Measurements from ENCODE around the gene SLC6A2. TPM values are rescaled to one million over a fixed set of nuclear protein-coding genes. Genes with fewer than 3 reads are reported as not detected.

SLC6A2 gene
- total RNA-seq, 1 donor from 2014 or later, result not detected

DNA sequence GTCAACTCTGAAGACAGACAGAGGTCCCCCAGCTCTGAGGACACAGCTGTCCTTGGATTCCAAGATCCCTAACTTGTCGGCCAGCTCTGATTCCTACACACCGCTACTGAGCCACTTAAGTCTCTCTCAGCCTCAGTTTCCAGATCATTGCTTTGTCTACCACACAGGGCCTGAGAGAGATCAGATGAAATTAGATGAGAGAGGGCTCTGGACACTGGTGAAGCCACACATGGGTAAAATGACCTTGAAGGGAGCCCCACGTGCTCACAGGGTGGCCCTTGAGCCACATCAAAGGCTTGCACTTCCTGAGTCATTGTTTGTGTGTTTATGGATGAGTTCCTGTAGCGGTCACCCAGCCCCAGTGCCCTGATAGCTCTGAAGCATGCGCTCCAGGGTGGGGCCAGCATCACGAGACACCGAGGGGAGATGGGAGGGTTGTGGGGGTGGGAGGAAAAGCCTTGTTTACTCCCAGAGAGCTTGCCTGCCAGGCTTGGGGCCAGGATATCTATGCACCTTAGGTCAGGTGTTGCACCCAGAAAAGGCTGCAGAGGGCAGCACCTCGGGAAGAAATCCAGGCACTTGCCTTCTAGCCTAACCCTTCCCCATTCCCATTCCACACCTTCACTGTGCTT lies 32.7 kb upstream of the SLC6A2 start:
- Histone ChIP-seq H3K9me3 (no peaks in the 10 kb centered on the region), H3K27me3 (no peaks in the 10 kb centered on the region), H3K27ac (no peak overlapping the region), H3K36me3 (no peaks in the 10 kb centered on the region), H3K4me3 (no peak overlapping the region), H3K4me1 (no peaks in the 10 kb centered on the region)
- TF ChIP-seq, protein P1, sequence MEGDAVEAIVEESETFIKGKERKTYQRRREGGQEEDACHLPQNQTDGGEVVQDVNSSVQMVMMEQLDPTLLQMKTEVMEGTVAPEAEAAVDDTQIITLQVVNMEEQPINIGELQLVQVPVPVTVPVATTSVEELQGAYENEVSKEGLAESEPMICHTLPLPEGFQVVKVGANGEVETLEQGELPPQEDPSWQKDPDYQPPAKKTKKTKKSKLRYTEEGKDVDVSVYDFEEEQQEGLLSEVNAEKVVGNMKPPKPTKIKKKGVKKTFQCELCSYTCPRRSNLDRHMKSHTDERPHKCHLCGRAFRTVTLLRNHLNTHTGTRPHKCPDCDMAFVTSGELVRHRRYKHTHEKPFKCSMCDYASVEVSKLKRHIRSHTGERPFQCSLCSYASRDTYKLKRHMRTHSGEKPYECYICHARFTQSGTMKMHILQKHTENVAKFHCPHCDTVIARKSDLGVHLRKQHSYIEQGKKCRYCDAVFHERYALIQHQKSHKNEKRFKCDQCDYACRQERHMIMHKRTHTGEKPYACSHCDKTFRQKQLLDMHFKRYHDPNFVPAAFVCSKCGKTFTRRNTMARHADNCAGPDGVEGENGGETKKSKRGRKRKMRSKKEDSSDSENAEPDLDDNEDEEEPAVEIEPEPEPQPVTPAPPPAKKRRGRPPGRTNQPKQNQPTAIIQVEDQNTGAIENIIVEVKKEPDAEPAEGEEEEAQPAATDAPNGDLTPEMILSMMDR (IDR thresholded peaks at IDR 0.05), result peak; percentile 9
- ATAC-seq, result peak; percentile 57
- intact Hi-C loops (cut with DNase I), result no loop called here
- no peak for DNase-seq

DNA sequence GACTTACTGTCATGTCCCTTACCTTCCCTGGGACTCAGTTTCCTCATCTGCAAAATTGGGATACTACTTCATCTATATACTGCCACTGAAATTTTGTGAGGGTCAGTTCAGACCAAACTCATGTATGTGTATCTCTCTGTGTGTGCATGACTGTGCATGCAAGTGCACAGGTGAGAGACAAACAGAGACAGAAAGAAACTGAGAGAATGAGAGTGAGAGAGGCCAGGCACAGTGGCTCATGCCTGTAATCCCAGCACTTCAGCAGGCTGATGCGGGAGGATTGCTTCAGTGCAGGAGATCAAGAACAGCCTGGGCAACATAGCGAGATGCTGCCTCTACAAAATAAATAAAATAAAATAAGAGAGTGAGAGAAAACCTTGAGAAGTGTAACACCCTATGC lies 32.1 kb upstream of the SLC6A2 start:
- no peaks in the 10 kb centered on the region for H3K9me3 ChIP-seq
- no peak overlapping the region for H3K4me3 ChIP-seq
- ATAC-seq (no peak), DNase-seq (no peak)
- no peak overlapping the region for H3K27ac ChIP-seq
- no peaks in the 10 kb centered on the region for H3K36me3 ChIP-seq
- no peaks in the 10 kb centered on the region for H3K27me3 ChIP-seq
- TF ChIP-seq, protein P1 (IDR thresholded peaks at IDR 0.05), result no peak
- intact Hi-C loops (cut with DNase I), result no loop called here
- H3K4me1 ChIP-seq, result no peaks in the 10 kb centered on the region

DNA sequence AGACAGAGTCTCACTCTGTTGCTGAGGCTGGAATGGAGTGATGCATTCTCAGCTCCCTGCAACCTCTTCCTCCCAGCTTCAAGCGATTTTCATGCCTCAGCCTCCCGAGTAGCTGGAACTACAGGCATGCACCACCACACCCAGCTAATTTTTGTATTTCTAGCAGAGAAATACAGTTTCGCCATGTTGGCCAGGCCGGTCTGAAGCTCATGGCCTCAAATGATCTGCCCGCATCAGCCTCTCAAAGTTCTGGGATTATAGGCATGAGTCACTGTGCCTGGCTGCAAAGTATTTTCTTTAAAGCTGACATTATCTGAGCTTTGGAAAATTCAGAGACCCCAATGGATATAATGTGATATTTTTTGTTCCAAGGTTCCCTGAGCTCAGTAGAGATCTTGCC lies 31.1 kb upstream of the SLC6A2 start:
- H3K4me3 ChIP-seq, result no peak overlapping the region
- DNase-seq (no peak), ATAC-seq (no peak)
- TF ChIP-seq, protein P1 (IDR thresholded peaks at IDR 0.05), result no peak
- intact Hi-C loops (cut with DNase I), result no loop called here
- H3K27ac ChIP-seq, result no peak overlapping the region
- no peaks in the 10 kb centered on the region for H3K36me3 ChIP-seq
- no peaks in the 10 kb centered on the region for H3K9me3 ChIP-seq
- H3K27me3 ChIP-seq, result no peaks in the 10 kb centered on the region
- no peaks in the 10 kb centered on the region for H3K4me1 ChIP-seq

DNA sequence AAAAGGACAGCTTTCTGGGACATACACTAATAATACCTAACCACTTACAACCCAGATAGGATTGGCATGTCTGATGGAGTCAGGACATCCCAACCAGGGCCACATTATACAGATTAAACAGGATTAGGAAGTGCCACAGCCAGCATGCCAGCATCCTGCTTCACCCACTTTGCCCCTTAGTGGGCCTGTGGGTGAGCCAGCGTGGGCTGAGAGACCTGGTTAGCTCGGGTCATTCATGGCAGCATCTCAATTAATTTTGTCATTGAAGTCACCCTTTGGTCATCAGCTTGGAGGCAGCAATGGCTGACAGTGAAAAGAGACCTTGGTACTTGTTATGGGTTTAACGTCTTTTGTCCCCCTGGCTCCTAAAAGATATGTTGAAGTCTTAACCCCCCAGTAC lies 29.9 kb upstream of the SLC6A2 start:
- TF ChIP-seq, protein P1 (IDR thresholded peaks at IDR 0.05), result no peak
- H3K27me3 ChIP-seq, result no peaks in the 10 kb centered on the region
- H3K4me3 ChIP-seq, result no peak overlapping the region
- ATAC-seq (no peak), DNase-seq (no peak)
- H3K4me1 ChIP-seq, result no peaks in the 10 kb centered on the region
- intact Hi-C loops (cut with DNase I), result no loop called here
- H3K27ac ChIP-seq, result no peak overlapping the region
- no peaks in the 10 kb centered on the region for H3K36me3 ChIP-seq
- H3K9me3 ChIP-seq, result no peaks in the 10 kb centered on the region

DNA sequence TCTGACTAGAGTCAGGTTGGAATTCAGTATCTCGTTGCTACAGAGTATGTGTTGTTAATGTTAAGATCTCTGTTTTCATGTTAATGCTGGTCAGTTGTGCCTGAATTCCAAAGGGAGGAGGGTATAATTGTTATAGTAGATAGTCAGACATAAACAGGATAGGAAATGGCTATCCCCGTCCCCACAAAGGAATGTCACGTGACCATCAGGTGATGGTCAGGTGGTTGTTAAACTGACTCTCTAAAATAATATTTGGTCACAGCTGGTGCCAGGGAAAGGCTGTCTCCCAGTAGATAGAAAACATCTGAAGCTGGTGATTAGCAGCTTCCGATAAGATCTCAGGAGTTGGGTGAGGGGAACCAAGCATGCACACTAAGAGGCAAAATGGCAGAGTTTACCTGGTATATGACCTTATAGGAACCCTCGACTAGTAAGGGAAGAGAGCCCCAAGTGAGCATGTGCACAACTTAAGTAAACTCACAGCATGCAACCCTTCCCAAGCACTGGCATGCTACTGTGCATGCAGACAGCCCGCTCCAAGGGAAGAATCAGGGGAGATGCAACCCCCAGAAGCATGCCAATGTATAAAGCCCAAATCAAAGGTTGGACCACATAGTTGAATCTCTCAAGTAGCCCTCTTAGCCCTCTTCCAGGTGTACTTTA lies 27.4 kb upstream of the SLC6A2 start:
- Histone ChIP-seq H3K4me3 (no peak overlapping the region), H3K36me3 (no peaks in the 10 kb centered on the region), H3K4me1 (no peaks in the 10 kb centered on the region), H3K27ac (no peak overlapping the region), H3K9me3 (no peaks in the 10 kb centered on the region), H3K27me3 (no peaks in the 10 kb centered on the region)
- ATAC-seq, result no peak
- TF ChIP-seq, protein P1 (IDR thresholded peaks at IDR 0.05), result no peak
- intact Hi-C loops (cut with DNase I), result no loop called here
- DNase-seq, result no peak
